OCI-LY7 (cell line): ENCODE results near the gene GABRG3. TPM values are rescaled to one million over a fixed set of nuclear protein-coding genes. Genes with fewer than 3 reads are reported as not detected.

Experiments used
- BruUV-seq: library from RNA; stranded (reverse); fragments of 400-500 nt; replicated peaks from 2 replicates; lab custom pipeline; 2021; lab: Mats Ljungman, UMichigan
- CTCF ChIA-PET: fragments of 300-600 bp; sonication (Branson Sonifier 250); formaldehyde crosslinking; loops from one replicate; lab custom pipeline; 2022; ENCODE audit warnings: antibody characterized with exemption; ENCODE audit not compliant: unreplicated experiment; lab: Charles Lee
- POLR2A ChIA-PET: fragments of 300-600 bp; sonication (Branson Sonifier 250); formaldehyde crosslinking; loops from one replicate; lab custom pipeline; 2022; ENCODE audit warnings: antibody characterized with exemption; lab: Charles Lee
- DNase-seq: peaks from one replicate; pipeline ENCODE4 v3.0.0-alpha.2; 2015; ENCODE audit warnings: low spot score
- H2AFZ ChIP-seq: fragments of 200-600 bp; sonication (generic), shearing (Covaris generic); 2 replicates; pipeline ENCODE4 v1.6.1; 2014; ENCODE audit warnings: mild to moderate bottlenecking, antibody characterized with exemption, low read length, moderate library complexity
- H3K27ac ChIP-seq: fragments of 200-600 bp; sonication (generic); 2 replicates; pipeline ENCODE4 v1.5.1; 2014; ENCODE audit warnings: mixed run types, low read depth, mild to moderate bottlenecking, moderate library complexity, low read length, inconsistent platforms; ENCODE audit not compliant: poor library complexity, severe bottlenecking
- H3K36me3 ChIP-seq: fragments of 200-600 bp; sonication (generic); 2 replicates; pipeline ENCODE4 v1.6.1; 2014; ENCODE audit warnings: mild to moderate bottlenecking, antibody characterized with exemption, low read length, moderate library complexity, mixed read lengths; ENCODE audit not compliant: insufficient read depth
- H3K4me1 ChIP-seq: fragments of 200-600 bp; sonication (generic); 2 replicates; pipeline ENCODE4 v1.5.1; 2014; ENCODE audit warnings: mild to moderate bottlenecking, low read length; ENCODE audit not compliant: insufficient read depth, poor library complexity, severe bottlenecking
- H3K4me2 ChIP-seq: fragments of 200-600 bp; sonication (generic); 2 replicates; pipeline ENCODE4 v1.6.1; 2014; ENCODE audit warnings: mild to moderate bottlenecking, low read length
- H3K4me3 ChIP-seq: fragments of 200-600 bp; sonication (generic); 2 replicates; pipeline ENCODE4 v1.5.1; 2014; ENCODE audit warnings: mild to moderate bottlenecking, low read depth, low read length; ENCODE audit not compliant: poor library complexity, severe bottlenecking
- H3K79me2 ChIP-seq: fragments of 200-600 bp; sonication (generic); 2 replicates; pipeline ENCODE4 v1.6.1; 2016; ENCODE audit warnings: low read depth, mild to moderate bottlenecking, low read length, moderate library complexity, mixed read lengths; ENCODE audit not compliant: insufficient read depth
- H3K9me2 ChIP-seq: fragments of 200-600 bp; sonication (generic); 2 replicates; pipeline ENCODE4 v1.6.1; 2016; ENCODE audit warnings: mild to moderate bottlenecking, low read length, mixed read lengths; ENCODE audit not compliant: insufficient read depth
- H3K9me3 ChIP-seq: fragments of 200-600 bp; sonication (generic); 2 replicates; pipeline ENCODE4 v1.6.1; 2014; ENCODE audit warnings: mild to moderate bottlenecking, mixed run types, low read length, mixed read lengths
- H4K20me1 ChIP-seq: fragments of 200-600 bp; sonication (generic); 2 replicates; pipeline ENCODE4 v1.6.1; 2014; ENCODE audit warnings: mild to moderate bottlenecking, antibody characterized with exemption, low read length, moderate library complexity, mixed read lengths; ENCODE audit not compliant: insufficient read depth
- EZH2phosphoT487 ChIP-seq: fragments of 200-600 bp; sonication (generic); IDR thresholded peaks from 2 replicates; pipeline ENCODE4 v1.6.1; 2018; ENCODE audit warnings: low read depth, borderline replicate concordance, mild to moderate bottlenecking, mixed run types, antibody characterized with exemption, low read length, moderate library complexity, mixed read lengths
- intact Hi-C: fragments of 100-400 bp; cut with micrococcal nuclease; formaldehyde crosslinking; loops from one replicate; pipeline ENCODE4 v1.10.0; 2022; ENCODE audit not compliant: unreplicated experiment
- total RNA-seq, 2 experiments: library from RNA; depleted of rRNA in 1 of 2; stranded (reverse); fragments of >200 nt in 1 of 2; shearing (Covaris generic) in 1 of 2; gene quantifications; 2 replicates each; pipeline ENCODE4 v1.2.3, GENCODE V29; 2014 to 2022
- TF ChIP-seq, protein P1 (sequence below): fragments of 200-600 bp; sonication (generic); conservative IDR thresholded peaks from 2 replicates; pipeline ENCODE4 v1.5.1; 2014; ENCODE audit warnings: mild to moderate bottlenecking, antibody characterized with exemption, low read length, moderate library complexity, mixed read lengths

Gene GABRG3
- total RNA-seq, 2 experiments from 2014 or later: not detected

DNA sequence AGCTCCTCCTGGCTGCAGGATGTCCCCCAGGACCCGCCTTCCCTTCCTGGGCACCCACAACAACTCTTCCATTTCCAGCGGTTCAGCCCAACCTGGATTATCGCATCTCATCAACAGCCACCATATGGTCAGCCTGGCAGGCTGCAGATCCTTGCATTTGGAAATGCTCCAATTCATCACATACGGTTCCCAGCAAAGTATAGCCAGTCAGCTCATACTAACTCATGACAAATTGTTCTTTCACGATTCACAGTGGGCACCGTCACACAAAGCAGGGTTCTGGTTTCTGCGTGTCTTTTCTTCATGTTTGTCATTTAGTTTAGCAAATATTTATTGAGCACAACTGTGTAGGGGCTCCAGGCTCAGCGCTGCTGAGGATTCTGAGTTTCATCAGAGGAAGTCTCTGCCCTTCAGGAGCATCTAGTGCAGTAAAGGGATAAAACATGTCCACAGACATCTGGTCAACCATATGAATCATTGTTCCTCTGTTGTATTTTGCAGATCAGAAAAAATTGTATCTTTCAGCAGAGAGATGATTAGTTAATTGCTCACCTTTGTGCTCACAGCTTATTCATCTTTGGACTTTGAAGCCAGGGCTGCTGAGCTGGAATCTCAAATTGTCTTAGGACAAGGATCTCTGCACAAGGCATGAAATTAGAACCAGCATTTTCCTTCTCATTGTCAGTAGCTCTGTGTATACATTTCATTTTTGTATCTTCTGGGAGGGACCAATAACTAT, 125.1 kb downstream of the GABRG3 start:
- H2AFZ ChIP-seq: no peak overlapping the region
- BruUV-seq: no TSS peak
- no peak overlapping the region for H3K27ac ChIP-seq
- no peaks in the 10 kb centered on the region for H4K20me1 ChIP-seq
- H3K4me3 ChIP-seq: no peak overlapping the region
- ChIA-PET POLR2A (no interaction called here), CTCF (no interaction called here)
- TF ChIP-seq EZH2phosphoT487: no peak
- TF ChIP-seq, protein P1, sequence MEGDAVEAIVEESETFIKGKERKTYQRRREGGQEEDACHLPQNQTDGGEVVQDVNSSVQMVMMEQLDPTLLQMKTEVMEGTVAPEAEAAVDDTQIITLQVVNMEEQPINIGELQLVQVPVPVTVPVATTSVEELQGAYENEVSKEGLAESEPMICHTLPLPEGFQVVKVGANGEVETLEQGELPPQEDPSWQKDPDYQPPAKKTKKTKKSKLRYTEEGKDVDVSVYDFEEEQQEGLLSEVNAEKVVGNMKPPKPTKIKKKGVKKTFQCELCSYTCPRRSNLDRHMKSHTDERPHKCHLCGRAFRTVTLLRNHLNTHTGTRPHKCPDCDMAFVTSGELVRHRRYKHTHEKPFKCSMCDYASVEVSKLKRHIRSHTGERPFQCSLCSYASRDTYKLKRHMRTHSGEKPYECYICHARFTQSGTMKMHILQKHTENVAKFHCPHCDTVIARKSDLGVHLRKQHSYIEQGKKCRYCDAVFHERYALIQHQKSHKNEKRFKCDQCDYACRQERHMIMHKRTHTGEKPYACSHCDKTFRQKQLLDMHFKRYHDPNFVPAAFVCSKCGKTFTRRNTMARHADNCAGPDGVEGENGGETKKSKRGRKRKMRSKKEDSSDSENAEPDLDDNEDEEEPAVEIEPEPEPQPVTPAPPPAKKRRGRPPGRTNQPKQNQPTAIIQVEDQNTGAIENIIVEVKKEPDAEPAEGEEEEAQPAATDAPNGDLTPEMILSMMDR: no peak
- H3K4me1 ChIP-seq: no peaks in the 10 kb centered on the region
- no peak overlapping the region for H3K4me2 ChIP-seq
- H3K36me3 ChIP-seq: no peaks in the 10 kb centered on the region
- intact Hi-C loops: loop anchor here (10.0 kb wide), 1 partner anchor 59 kb away; no protein-coding TSS in a partner anchor
- DNase-seq: no peak
- H3K9me2 ChIP-seq: no peaks in the 10 kb centered on the region
- no peaks in the 10 kb centered on the region for H3K79me2 ChIP-seq
- H3K9me3 ChIP-seq: no peaks in the 10 kb centered on the region

DNA sequence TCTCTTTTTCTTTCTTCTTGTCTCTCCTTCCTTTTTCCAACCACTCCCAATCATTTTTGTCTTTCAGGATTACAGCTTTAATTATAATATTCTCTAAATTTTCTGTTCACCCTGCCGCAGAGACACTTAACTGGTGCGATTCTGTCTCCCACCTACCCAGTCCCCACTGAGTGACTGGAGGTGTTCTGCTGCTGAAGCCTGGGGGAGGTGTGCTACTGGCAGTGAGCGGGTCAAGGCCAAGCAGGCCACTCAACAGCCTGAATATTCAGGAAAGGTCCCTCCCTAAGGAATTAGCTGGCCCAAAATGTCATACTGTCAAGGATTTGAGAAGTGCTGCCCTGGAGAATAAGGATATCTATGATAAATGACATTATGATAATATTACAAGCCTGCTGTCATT, 126.5 kb downstream of the GABRG3 start:
- Histone ChIP-seq H3K4me2 (no peak overlapping the region), H2AFZ (no peak overlapping the region), H3K36me3 (no peaks in the 10 kb centered on the region), H3K27ac (no peak overlapping the region), H3K4me3 (no peak overlapping the region), H3K9me3 (no peaks in the 10 kb centered on the region), H3K9me2 (no peaks in the 10 kb centered on the region), H3K4me1 (no peaks in the 10 kb centered on the region), H3K79me2 (no peaks in the 10 kb centered on the region), H4K20me1 (no peaks in the 10 kb centered on the region)
- no TSS peak for BruUV-seq
- POLR2A ChIA-PET: interaction anchor here (0.6 kb wide), 1 partner anchor 115 kb away, joined by 4 read pairs; no protein-coding TSS in a partner anchor
- CTCF ChIA-PET: no interaction called here
- intact Hi-C loops: loop anchor here (10.0 kb wide), 1 partner anchor 57 kb away; no protein-coding TSS in a partner anchor
- no peak for TF ChIP-seq EZH2phosphoT487
- TF ChIP-seq, protein P1: no peak
- DNase-seq: no peak

- intact Hi-C loops: no loop called here
- H3K4me2 ChIP-seq: no peak overlapping the region
- BruUV-seq: no TSS peak
- ChIA-PET POLR2A (no interaction called here), CTCF (no interaction called here)
- no peak overlapping the region for H3K27ac ChIP-seq
- no peaks in the 10 kb centered on the region for H3K36me3 ChIP-seq
- no peak overlapping the region for H2AFZ ChIP-seq
- no peak for DNase-seq
- no peaks in the 10 kb centered on the region for H3K9me2 ChIP-seq
- H3K79me2 ChIP-seq: no peaks in the 10 kb centered on the region
- no peak overlapping the region for H3K4me3 ChIP-seq
- no peaks in the 10 kb centered on the region for H4K20me1 ChIP-seq
- no peaks in the 10 kb centered on the region for H3K4me1 ChIP-seq
- H3K9me3 ChIP-seq: no peaks in the 10 kb centered on the region
- TF ChIP-seq, protein P1: no peak
- no peak for TF ChIP-seq EZH2phosphoT487
Measured at GRCh38 chr15:27101982-27102381, 131.0 kb downstream of the GABRG3 start.
